ENCODE measurements around the gene ALAD.
"Not testable (repeated sequence)": the region's sequence is repeated elsewhere in the genome, so short reads cannot be mapped to it uniquely, and the experiment has no call there.

ALAD gene

DNA sequence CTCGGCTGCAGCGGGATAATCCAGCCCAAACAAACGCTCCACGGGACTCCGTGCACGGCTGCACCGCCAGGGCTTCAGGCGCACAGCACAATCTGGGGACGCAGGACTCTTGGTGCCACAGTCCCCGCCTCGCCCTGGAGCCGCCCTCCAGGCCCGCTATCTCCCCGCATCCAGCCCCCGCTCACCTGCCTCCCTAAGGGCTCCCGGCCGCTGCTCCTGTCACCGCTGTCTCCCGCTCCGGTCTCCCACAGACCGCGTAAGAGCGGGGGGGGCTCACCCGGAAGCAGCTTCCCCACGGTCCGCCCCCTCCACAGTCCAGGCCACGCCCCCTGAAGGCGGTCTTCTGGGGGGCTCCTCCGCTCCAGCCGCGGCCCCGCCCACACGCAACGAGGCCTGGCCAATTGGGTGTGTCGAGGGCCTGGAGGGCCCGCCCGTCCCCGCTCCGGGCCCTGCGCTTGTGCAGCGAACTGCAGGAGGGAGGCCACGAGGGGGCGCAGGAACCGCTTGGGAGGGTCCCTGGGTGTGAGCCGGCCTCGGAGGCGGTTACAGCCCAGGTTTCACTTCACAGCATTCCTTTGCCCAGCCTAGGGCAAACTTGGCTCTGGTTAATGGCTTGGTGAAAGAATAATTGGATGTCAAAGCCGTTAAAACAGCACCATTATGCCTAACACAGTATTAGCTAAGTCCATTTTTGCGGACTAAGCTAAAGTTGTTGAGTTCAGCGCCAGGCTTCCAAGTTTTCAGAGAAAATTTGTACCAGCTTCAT, at the start of gene ALAD:
Gene ALAD (minus strand): TSS at position 258 of the 766 bp plus-strand sequence. CDS start 7,725 bp downstream, outside the sequence.
- peak; percentile 98 for DNase-seq (ENCODE audit: extremely low read depth in 1 of 2, low read depth in 1 of 2)

DNA sequence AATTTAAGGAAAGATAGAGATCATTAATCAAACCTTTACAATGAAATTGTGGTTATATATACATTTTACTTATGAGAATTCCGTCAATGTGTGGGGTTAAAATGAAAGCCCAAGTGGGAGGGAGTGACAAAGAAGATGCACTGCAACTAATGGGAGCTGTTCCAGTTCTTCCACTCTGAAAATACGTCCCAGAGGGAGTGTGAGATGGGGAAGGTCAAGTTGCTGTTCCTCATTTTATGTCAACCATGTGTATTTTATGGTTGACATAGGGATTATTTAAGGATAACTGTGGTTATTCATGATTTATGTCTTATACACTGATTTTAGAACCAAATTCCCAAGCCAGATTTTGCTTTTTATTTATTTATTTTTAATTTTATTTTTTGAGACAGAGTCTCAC, 48.3 kb upstream of the ALAD start:
- no peak for DNase-seq (ENCODE audit: extremely low read depth in 1 of 2, low read depth in 1 of 2)

DNA sequence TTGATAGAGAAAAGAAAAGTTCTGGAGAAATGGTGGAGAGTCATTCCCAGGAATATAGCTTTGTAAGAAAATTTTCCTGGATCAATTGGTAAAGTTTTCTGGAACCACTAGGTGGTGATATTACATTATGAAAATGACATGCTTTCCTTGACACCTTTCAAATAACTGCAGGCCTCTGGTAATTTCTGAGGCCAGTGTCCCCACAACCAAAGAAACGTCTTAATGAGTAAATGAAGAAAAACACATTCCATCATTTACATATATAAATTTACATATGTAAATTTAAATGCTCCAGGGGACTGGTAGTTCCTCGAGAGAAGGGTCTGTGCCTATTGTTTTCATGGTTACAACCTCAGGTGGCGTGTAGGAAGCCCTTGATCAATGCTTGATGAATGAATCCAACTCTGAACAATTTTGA, 45.2 kb upstream of the ALAD start:
- DNase-seq (ENCODE audit: extremely low read depth in 1 of 2, low read depth in 1 of 2): no peak

DNA sequence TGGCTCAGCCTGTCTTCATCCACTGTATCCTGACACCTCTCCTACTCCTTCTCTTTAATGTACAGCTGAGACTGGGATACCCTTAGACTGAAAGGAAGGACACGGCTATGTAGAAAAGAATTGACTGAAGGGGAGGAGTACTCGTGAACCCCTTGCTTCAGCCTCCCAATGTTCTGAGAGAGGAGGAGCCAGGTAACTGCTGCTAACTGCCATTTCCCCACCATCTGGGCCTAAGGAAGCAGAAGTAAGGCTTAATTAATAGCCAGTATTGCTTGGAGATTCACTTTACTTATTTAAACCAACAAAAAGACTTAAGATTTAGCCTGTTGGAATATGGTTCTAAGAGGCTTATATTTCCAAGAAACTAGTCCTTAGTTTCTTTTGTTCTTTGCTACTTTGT, 43.7 kb upstream of the ALAD start:
- DNase-seq (ENCODE audit: extremely low read depth in 1 of 2, low read depth in 1 of 2): no peak

DNA sequence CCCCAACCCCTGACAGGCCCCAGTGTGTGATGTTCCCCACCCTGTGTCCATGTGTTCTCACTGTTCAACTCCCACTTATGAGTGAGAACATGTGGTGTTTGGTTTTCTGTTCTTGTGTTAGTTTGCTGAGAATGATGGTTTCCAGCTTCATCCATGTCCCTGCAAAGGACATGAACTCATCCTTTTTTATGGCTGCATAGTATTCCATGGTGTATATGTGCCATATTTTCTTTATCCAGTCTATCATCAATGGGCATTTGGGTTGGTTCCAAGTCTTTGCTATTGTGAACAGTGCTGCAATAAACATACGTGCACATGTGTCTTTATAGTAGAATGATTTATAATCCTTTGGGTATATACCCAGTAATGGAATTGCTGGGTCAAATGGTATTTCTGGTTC, 36.6 kb upstream of the ALAD start:
- DNase-seq (ENCODE audit: extremely low read depth in 1 of 2, low read depth in 1 of 2): not testable (repeated sequence)

DNA sequence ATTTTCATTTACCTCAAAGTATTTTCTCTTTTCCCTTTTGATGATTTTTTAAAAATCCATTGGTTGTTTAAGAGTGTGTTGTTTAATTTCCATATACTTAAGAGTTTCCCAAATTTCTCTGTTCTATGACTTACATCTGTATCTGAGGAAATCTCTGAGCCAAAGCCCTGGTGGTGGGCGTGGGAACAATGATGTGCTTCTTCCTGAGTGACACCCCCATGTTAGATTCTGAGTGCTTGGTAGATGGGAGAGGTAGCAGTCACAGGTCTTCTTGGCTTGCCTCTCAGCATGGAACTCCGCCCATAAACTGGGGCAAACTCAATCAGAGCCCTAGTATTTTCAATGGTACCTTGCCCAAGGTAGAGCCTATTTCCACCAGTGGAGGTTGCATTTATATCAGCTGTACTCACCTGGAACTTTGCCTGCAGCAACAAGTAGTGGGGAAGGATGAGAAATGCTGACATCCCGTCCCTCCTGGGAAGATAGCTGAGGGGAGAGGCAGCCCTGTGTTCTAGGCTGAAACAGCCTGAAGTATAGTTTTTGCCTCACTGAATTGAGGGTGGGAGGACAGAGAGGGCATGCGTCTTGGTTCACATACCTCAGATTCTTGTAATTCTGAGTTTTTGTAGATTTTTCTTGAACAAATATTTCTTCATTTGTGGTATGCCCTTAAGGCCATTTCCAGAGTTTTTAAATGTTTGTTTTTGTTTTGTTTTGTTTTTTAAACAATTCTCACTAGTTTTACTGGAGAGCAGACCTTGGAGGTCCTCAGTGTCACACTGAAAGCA, 35.8 kb upstream of the ALAD start:
- DNase-seq (ENCODE audit: extremely low read depth in 1 of 2, low read depth in 1 of 2): no peak

DNA sequence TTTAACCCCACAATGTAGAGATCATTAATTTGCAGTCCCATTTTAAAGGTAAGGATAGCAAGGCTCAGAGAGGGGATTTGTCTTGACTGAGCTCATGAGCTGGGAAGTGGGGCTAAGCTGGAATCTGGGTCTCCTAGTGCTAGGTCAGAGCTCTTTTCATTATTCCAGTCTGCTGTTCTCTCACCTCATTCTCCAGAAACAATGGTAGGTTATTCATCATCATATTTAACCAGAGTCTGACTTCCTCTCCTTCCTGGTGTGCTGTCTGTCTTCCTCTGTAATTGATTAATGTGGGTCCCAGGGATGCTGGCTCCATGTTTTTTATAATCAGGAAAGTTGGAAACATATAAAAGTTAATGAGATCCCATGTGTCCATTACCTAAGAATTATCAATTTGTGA, 30.1 kb upstream of the ALAD start:
- no peak for DNase-seq (ENCODE audit: extremely low read depth in 1 of 2, low read depth in 1 of 2)

DNA sequence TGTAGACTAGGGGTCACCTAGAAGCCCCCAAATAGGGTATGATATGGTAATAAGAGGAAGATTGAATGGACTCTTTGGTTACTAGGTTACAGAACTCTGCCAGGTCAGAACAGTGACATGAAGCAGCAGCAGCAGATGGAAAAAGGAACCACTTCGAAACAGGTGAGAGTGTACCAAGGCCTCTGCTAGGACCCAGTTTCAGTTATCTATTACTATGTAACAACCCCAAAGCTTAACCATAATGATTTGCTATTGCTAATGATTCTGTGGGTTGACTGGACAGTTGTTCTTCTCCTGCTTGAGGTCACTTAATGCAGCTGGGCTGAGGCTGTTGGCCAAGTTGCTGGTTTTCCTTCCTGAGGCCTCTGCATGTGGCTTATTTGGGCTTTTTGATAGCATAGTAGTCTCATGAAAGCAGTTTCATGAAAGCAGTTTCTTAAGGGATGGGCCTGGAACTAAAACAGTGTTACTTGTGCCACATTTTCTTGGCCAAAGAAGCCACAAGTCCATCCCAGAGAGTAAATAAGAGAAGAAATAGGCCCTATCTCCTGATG, 27.1 kb upstream of the ALAD start:
- DNase-seq (ENCODE audit: extremely low read depth in 1 of 2, low read depth in 1 of 2): no peak

DNA sequence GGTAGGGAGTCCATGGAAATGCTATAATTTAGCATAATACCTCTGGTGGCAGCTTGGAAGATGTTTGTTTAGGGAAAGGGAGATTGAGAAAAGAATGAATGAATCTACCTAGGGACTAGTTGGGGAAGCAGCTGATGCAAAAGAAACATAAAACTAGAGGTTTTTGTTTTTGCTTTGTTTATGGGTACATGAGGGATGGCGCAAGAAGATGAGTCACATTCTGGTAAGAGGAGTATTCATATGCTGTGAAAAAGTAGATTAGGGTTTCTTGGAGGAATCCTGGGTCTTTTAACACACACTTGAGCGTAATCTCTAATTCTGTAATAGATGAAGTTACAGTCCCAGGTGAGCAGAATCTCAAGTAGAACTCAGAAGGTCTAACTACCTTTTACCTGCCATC, 26.5 kb upstream of the ALAD start:
- DNase-seq (ENCODE audit: extremely low read depth in 1 of 2, low read depth in 1 of 2): no peak

DNA sequence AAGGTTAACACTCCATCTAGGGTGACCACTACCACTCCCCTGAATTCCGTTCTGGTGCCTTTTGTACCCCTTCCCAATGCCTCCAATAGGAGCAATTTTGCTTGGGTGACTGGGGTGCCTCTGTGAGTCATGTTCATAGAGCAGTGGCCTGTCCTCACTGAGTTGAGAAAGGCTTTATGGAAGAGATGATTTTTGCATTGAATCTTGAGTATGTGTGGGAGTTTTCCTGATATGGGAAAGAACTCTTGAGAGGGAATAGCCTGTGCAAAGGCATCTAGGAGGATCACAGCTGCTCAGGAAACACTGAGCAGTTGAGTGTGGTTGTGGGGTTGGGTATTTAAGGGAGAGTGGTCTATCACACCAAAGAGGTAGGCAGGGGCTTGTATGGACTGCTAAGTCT, 25.6 kb upstream of the ALAD start:
- no peak for DNase-seq (ENCODE audit: extremely low read depth in 1 of 2, low read depth in 1 of 2)

DNA sequence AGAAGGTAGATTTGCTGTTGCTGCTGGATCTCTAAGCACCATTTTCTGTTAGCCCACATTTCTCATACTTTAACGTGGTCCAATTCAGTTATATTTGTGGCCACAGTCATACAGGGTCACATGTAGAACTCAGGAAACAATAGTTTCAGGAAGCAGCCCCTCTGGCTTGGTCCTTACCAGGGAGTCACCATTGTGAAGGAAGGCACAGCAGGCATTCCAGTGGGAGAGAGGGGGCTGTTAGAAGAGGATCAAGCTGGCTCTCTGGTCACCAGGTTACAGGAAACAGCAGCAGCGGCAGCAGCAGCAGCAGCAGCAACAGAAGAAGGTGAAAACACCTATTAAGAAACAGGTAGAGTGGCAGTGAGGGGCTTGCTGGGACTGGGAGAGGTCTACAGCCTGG, 24.0 kb upstream of the ALAD start:
- no peak for DNase-seq (ENCODE audit: extremely low read depth in 1 of 2, low read depth in 1 of 2)

DNA sequence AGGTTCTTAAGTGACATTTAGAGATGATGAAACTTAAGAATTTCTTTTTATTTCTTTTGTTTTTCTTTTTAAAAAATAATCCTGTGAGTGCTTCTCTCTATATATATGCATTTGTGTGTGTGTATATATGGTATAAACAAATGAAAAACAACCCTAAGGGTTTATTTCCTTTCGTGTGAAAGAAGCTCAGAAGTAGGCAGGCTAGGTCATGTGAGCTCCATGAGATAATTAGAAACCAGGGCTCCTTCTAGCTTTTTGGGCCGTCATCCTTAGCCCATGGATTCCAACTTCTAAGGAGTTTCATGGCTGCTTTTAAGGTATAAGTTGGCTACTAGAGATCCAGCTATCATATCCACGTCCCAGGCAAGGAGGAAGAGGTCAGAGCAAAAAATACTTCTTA, 20.6 kb upstream of the ALAD start:
- DNase-seq (ENCODE audit: extremely low read depth in 1 of 2, low read depth in 1 of 2): no peak

DNA sequence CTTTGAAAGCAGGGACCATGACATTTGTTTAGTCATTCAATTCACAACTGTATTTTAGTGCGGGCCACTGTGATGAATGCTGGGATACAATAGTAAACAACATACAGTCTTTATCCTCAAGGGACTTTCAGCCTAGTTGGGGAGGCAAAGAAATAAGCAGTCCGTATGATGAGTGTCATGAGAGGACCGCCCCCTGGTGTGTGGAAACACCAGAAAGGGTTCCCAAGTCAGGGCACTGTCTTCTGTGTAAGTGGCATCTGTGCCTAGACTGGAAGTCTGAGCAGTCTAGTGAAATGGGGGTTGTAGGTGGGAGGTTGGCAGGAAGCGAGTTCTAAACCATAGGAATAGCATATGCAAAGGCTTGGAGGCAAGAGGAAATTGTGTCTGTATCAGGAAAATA, 16.3 kb upstream of the ALAD start:
- no peak for DNase-seq (ENCODE audit: extremely low read depth in 1 of 2, low read depth in 1 of 2)

DNA sequence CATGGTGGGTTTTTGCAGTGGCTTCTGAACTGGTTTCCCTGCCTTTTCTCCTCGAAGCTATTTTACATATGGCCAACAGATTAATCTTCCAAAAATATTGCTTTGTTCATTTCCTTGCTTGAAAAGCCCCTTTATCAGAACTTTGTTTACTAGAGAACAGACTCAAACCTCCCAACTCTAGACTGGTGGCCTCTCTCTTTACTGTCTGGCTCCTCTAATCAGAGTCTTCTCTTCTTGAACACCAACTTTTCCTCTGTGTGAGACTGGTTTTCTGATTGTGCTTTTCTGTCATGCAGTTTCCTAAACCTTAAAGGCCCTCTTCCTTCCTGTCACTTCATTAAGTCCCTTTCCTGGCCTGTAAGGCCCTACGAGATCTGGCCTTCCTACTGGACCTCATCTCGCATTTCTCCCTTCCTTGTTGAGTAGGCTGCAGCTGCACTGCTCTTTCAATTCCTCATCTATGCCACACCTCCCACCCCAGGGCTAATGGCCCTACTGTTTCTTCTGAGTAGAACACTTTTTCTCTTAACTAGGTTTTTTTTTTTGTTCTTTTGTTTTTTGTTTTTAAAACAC, 15.2 kb upstream of the ALAD start:
- DNase-seq (ENCODE audit: extremely low read depth in 1 of 2, low read depth in 1 of 2): no peak

DNA sequence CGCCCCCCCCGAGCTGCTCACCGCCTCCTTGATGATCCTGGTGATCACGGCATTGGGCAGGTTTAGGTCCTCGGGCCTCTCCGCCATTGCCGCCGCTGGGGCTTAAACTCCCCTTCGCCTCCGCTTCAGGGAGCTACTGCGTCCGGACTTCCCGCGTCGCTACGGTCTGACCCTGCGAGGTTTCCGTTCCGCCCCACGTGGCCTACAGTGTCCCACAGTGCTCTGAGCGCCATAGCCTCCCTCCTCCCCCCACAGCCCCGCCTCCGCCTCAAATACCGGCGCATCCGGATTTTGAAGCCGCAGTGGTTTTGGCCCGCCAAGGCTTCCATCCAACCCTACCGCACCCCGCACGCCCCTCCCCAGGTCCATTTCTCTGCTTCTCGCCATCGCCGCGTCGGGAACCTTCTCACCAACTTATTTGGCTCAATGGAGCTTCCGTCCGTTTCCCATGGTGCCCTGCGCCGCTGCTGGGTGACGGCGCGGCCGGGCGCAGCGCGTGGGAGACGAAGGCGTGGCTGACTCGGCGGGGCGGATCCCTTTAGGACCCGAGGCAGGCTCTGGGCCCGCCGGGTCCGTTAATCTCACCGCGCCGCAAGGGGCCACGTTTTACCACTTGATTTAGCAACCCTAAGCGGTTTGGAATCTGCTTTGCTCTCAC, 9.3 kb upstream of the ALAD start, which contains the start of the genes C9orf43 and POLE3:
Gene C9orf43 (plus strand): TSS at position 541 of the 658 bp plus-strand sequence. CDS start 2,747 bp downstream, outside the sequence.
Gene POLE3 (minus strand): TSS at position 469 of the 658 bp plus-strand sequence. CDS start 382 bp downstream, at position 87.
- DNase-seq (ENCODE audit: extremely low read depth in 1 of 2, low read depth in 1 of 2): peak; percentile 93 to 95

DNA sequence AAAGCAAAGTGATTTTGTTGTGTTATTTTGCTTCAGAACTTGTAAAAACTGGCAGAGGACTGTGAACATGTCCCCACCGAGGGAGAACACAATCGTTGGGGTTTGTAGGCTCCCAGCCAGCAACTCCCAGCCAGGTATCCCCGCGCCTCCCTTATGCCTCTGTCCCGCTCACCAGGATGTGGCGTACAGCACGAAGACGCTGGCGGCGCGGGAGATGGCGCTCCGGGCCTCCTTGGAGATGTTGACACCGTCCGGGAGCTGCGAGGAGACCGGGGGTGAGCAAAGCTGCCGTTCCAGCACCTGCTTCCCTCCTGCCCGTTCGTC, 8.8 kb upstream of the ALAD start:
- no peak for DNase-seq (ENCODE audit: extremely low read depth in 1 of 2, low read depth in 1 of 2)

DNA sequence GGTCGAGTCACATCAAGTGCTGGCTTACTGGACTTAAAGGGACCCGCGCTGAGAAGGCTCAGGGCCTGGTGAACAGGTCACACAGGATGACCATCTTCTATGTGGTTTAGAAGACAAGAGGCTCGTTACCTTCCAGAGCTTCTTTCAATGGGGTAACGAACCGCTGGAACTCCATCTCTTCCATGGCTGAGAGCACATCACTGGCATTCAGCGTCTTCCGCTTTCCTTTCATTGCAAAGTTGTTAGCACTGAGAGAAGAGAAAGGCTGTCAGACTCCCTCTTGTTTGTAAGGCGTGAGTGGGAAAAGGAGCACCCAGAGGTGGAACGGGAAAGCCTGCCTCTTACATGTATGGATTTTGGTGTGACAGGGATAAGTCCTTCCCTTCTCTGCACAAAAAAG, 8.4 kb upstream of the ALAD start:
- DNase-seq (ENCODE audit: extremely low read depth in 1 of 2, low read depth in 1 of 2): no peak

DNA sequence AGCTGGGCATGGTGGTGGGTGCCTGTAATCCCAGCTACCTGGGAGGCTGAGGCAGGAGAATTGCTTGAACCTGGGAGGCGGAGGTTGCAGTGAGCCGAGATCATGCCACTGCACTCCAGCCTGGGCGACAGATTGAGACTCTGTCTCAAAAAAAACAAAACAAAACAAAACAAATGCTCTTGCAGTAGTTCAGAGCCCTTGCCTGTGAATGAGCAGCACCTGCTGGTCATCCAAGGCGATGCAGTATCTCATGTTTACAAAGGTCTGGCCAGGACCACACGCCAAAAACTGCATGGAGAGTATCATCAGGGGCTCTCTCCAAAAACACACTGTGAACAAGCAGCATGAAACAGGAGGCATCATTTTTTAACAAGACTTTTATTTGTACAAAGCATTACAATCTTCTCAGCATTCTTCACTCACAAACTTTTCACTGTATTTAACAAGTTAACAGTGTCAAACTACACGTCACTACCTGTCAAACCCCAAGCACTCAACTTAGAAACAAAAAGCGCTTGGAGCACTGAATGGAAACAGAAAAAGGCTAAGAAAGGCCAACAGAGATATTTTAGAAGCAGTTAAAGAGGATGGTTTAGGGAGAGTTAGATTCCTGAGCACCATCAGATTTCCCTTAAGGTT, 5.9 kb upstream of the ALAD start:
- DNase-seq (ENCODE audit: extremely low read depth in 1 of 2, low read depth in 1 of 2): peak in 1 of 2 donors; percentile 26

DNA sequence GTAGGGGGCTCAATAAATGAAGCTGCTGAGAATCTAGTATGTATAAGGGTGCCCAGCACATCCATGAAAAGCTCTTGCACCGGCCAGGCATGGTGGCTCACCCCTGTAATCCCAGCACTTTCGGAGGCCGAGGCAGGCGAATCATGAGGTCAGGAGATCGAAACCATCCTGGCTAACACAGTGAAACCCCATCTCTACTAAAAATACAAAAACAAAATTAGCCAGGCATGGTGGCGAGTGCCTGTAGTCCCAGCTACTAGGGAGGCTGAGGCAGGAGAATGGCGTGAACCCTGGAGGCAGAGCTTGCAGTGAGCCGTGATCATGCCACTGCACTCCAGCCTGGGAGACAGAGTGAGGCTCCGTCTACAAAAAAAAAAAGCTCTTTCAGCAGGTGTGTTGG, 5.3 kb upstream of the ALAD start:
- not testable (repeated sequence) for DNase-seq (ENCODE audit: extremely low read depth in 1 of 2, low read depth in 1 of 2)

DNA sequence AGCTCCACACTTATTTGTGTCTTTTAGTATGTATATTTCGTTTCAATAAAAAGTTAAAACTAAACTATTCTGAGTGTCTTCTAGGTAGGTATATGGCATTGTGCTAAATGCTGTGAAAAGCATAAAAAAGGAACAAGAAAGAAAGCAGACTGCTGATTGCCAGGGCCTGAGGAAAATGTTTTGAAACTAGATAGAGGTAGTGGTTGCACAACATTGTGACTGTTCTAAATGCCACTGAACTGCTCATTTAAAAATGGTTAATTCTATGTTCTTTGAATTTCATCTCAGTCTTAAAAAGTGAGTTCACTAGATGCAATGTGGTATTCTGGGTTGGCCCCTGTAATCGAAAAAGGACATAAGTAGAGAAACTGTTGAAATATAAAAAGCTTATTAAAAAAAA, 2.6 kb upstream of the ALAD start:
- DNase-seq (ENCODE audit: extremely low read depth in 1 of 2, low read depth in 1 of 2): no peak

Measured in stimulated activated CD8-positive, alpha-beta memory T cell treated with anti-CD3 and anti-CD28 coated beads, Interleukin-7, amount 100 ng/mL, for 48 hours (primary cell).